HepG2 (cell line): ENCODE results near the gene LEMD3.

Experiments
- CTCF ChIP-seq: sonication (generic); formaldehyde crosslinking; IDR thresholded peaks from 2 replicates; pipeline ENCODE4 v1.5.0; 2020; ENCODE audit warnings: mild to moderate bottlenecking, missing genetic modification reagents, moderate library complexity
- EED ChIP-seq: sonication (generic); formaldehyde crosslinking; IDR thresholded peaks from 2 replicates; pipeline ENCODE4 v1.5.0; 2020; ENCODE audit warnings: mild to moderate bottlenecking, missing genetic modification reagents
- EZH2 ChIP-seq: conservative IDR thresholded peaks from 2 replicates; pipeline ENCODE4 v1.6.1; 2012; ENCODE audit warnings: mild to moderate bottlenecking, low read depth, low read length, moderate library complexity
- HES4 ChIP-seq: sonication (generic); formaldehyde crosslinking; IDR thresholded peaks from 2 replicates; pipeline ENCODE4 v1.9.0; 2021; ENCODE audit warnings: mild to moderate bottlenecking, missing genetic modification reagents, borderline replicate concordance
- MAFK ChIP-seq, 2 experiments: IDR thresholded peaks in 1 of 2; conservative IDR thresholded peaks in 1 of 2; 2 replicates each; pipeline ENCODE4 v1.6.1; 2011; ENCODE audit warnings: improper control_type of control experiment in 2 of 2, low read length in 2 of 2
- NCOA1 ChIP-seq: sonication (generic); formaldehyde crosslinking; IDR thresholded peaks from 2 replicates; pipeline ENCODE4 v1.9.0; 2021; ENCODE audit warnings: missing genetic modification reagents
- REST ChIP-seq, 2 experiments: IDR thresholded peaks; 2 replicates each; pipeline ENCODE4 v1.6.1; 2011 to 2012; ENCODE audit warnings: low read length in 2 of 2, borderline replicate concordance in 1 of 2, low read depth in 1 of 2, mild to moderate bottlenecking in 1 of 2, moderate library complexity in 1 of 2

DNA sequence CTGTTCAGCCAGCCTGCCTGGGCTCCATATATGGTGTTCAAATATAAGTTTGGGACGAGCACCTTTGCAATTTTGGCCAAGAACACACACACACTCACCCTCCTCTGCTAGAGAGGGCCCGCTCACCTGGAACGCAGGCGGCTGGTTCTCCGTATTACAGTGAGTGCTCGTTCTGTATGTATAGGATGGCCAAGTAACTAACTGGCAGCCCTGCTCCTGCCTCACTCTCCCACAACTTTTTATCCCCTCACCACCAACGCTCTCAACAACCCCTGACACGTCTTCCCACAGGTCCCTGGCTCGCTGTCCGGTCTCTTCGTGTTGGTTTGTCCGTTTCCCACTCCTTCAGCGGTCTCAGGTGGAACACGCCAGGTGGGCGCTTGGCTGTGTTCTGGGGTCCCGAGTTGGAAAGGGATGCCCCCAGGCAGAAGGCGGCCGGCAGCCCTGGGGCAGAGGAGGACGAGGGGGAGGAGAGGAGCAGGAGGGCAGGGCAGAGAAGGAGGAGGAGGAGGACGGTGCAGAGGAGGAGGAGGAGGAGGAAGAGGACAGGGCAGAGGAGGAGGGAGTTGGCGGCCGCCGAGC is 108.7 kb downstream of the LEMD3 start:
- TF ChIP-seq EZH2 (0 out of 2 replicates have a peak, but pooled peaks have one; percentile 30), CTCF (CRISPR knock-in tag) (no peak), HES4 (no peak), NCOA1 (CRISPR knock-in tag) (no peak), MAFK (conservative IDR thresholded peaks at IDR 0.05 in 1 of 2, IDR thresholded peaks at IDR 0.05 in 1 of 2; ENCODE audit: low read length in 2 of 2) (no peak), EED (CRISPR knock-in tag) (no peak), REST (IDR thresholded peaks at IDR 0.05; ENCODE audit: borderline replicate concordance in 1 of 2, low read depth in 1 of 2, low read length in 2 of 2) (no peak)
